Stimulated activated CD4-positive, alpha-beta T cell treated with anti-CD3 and anti-CD28 coated beads, Interleukin-2, amount 100 ng/mL, for 48 hours (primary cell): ENCODE measurements around the gene PTPRO.

Experiments
- DNase-seq, 2 donors: peaks; one replicate each; pipeline ENCODE4 v3.0.0-alpha.2; 2020

PTPRO gene

DNA sequence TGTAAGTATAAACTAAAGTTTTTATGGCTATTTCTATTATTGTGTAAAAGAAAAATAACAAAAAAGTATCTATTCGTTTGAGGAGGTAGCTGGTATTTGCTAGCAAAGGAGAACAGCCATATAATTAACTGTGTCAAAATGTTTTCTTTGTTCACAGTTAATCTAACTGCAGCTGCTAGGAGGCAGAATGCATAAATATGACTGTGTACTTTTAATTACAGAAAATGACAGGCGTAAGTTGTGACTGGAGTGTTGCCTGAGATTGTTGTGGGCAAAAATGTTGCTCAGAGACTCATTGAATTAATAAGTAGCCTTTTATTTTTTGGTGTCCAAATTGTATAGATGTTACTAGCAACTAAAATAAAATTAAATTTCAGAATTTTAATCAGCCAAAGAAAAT lies 33.5 kb downstream of the PTPRO start:
- DNase-seq: no peak

GRCh38 chr12:15356951-15357364 lies 34.6 kb downstream of the PTPRO start:
- DNase-seq: no peak

- no peak for DNase-seq
Measured at GRCh38 chr12:15364221-15365160, 42.2 kb downstream of the PTPRO start.

DNA sequence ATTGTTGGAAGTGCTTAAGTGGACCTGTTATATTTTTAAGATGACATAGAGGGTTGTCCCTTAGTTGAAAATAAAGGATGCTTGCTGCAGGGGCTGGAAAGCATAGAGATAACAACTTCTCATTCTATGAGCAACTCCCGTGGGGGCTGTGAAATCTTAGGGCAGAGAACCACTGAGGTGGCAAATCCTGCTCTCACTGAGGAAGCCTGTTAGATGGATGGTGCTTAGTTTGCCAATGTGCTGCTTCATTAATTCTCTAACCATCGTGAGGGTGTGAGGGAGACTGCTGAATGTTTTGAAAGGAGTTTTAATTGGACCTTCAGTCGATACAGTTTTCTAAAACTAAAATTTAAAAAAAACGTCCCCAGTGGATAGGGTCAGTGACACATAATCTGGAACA lies 46.5 kb downstream of the PTPRO start:
- DNase-seq: no peak

GRCh38 chr12:15372352-15372751 lies 50.0 kb downstream of the PTPRO start:
- DNase-seq: no peak

GRCh38 chr12:15387772-15388171 lies 65.5 kb downstream of the PTPRO start:
- no peak for DNase-seq

DNA sequence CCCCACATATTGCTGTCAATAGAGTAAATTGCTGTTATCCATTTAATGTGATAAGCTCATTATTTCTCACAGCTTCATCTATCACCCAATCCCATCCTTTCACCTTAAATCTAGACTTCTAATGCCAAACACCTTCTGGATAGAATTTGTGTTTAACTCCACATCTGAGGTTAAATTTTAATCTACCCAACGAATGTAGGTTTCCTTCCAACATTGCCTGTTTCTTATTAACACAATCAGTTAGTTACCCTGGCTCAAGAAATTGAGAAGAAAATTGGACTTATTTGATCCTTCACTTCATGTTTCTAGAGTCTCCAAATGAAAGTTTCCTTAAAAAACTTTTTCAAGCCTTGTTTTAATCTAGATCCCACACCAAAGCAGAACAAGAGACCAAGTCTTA lies 67.3 kb downstream of the PTPRO start:
- DNase-seq: no peak

DNA sequence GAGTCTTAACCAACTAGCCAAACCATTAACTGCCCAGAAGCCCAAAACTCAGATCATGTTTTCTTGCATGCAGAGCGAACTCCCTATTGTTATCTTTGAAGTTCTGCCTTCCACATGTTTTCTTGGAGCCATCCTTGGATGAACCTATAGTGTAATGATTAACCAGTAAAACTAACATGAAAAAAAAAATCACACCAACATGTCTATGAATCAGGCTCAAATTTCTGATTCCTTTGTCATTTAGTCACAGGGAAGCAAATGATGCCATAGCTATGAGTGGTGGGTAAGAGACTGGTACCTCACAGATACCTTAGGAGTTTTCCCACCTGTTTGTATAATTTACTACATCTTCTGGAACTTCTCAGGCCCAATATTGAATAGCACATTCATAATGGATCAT lies 70.7 kb downstream of the PTPRO start:
- no peak for DNase-seq

- no peak for DNase-seq
Measured at GRCh38 chr12:15393995-15394394, 71.7 kb downstream of the PTPRO start.

- DNase-seq: no peak
Measured at GRCh38 chr12:15404485-15404884, 82.2 kb downstream of the PTPRO start.

DNA sequence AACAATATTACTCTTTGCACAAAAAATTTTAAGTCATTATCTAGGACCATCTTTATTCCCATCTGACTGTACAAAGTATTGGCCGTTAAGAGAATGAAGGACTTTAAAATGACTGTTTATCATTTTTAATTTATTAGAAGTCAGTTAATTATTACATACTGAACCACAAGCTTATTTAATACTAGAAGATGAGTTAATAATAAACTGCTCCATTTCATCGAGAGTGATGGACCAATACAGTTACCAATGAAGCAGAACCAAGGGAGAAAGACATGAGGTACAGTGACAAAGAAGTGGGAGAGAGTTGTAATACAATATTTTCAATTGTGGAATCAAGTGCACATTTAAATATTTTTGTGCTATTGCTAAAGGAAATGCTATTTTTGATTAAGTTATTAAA lies 83.3 kb downstream of the PTPRO start:
- DNase-seq: no peak

DNA sequence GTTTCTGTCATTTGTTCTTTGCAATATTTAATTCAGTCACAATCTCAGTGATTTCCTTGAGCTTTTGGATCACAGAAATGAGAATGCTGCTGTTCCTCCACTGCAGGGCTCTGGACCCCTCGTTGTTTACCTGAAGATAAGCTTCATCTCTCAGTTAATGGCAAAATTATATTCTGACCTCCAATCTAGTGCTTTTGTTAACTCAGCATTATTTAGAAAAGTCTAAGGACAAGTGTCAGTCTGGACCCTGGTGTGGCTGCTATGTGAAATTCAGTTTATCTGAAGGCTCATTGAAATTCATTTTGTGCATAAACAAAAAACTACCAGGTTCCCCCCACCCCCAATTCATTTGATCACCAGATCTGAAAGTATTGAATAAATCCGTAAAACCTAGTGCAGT lies 84.7 kb downstream of the PTPRO start:
- no peak for DNase-seq

DNA sequence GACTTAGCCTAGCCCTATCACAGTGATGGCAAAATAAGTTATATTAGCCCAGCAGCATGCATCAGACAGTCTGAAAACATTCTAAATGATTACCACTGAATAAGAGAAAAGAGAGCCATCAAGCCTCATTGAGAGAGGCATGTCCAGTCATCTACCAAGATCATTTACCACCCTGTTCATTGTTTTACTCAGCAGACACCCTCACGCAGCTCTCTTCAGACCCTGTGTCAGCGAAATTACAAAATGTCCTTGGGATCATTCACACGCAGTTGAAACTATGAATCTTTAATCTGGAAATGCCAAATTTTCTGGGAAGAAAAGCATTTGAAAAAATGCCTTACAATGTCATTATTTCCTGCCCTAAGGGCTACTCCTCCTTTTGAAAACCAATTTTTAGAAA lies 89.5 kb downstream of the PTPRO start:
- no peak for DNase-seq

DNA sequence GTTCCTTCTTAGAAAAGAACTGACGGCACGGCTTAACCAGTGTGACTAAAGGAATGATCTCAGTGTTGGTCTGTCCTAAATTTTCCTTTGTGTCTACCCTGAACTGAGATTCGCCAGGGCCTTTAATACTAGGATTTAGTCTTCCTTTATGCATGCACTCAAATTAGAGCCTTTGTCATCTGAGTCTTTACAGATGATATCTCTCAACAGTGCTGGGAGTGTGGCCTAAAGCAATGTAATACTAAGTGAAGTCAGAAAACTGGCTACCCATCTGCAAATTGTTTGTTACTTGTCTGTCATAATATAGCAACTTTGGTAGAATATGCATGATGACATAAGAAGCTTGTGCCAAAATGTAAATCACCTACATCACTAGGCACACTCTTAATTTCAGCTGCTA lies 95.4 kb downstream of the PTPRO start:
- DNase-seq: no peak

DNA sequence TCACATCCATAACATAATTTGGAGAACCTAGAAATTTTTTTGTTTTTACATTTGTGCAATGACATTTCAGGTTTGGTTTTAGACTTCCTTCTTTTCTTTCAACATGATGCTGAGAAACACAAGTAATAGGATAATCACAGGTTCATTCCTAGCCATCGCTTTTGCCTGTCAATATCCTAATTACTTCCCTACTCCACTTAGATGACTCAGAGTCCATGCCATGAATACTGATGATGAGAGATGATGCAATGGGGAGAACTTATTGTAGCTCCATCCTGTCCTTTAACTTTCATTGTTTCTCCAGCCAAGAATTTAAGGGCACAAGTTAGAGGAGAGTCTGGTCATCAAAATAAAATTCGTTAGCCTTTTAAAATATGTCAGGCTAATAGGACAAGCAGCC lies 101.3 kb downstream of the PTPRO start:
- no peak for DNase-seq

DNA sequence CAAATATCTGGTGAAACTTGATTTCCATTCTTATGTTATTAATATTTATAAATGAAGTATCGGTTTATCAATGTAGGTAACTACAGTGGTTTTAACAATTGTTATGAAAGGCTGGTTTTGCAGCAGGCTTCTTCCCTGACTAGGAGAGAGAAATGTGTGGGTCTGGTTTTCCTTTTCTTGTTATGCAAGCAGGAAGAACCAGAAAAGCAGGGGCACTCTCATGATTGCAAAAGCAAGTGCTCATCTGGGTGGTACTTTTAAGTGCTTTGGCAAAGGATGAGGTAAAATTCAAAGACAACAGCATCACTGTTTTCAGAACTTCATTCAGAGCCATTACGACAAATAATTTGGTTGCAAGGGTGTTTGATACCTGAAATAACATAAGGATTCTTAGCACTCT lies 105.6 kb downstream of the PTPRO start:
- DNase-seq: no peak

DNA sequence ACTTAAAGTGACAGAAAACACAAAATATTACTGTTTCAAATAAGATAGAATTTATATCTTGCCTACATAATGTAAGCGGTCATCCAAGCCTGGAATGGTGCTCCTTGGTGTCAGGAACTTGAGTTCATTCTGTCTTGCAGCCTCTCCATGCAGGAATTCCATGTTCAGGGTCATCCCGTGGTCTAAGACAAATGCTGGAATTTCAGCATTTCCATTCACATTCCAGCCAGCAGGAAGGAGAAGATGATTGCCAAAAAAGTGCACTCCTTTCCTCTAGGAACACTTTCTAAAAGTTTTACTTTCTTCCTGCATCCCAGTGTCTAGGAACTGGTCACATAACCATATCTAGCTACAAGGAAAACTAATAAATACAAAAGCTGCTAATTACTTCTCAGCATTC lies 106.3 kb downstream of the PTPRO start:
- no peak for DNase-seq

DNA sequence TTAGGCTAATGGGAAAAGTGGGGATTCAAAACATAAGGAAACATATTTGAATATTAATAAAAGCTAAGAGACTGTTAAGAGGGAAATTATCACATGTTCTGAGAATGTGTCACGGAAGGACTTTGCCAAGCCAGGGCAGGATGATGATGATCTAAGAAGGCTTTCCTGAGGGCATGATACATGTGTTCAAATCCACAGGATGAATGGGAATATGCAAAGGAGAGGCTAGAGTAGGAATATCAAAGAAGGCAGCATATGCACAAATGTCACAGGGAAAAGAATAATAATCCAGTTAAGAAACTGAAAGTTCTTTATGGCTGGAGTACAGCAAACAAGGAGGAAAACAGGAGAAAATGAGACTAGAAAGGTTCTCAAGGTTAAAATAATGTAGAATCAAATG lies 107.0 kb downstream of the PTPRO start:
- no peak for DNase-seq

GRCh38 chr12:15435597-15435996 lies 113.3 kb downstream of the PTPRO start:
- no peak for DNase-seq

DNA sequence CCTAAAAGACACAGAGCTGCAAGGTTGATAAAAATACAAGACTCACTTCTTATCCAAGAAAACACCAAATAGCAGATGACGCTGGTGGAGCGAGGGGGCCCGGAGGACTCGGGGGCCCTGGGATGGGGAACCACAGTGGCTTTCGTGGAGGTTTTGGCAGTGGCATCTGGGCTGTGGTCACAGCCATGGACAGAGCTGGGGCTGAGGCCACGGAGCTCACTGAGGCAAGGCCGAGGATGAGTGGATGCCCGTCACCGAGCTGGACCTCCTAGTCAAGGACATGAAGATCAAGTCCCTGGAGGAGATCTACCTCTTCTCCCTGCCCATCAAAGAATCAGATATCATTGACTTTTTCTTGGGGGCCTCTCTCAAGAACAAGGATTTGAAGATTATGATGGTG lies 117.2 kb downstream of the PTPRO start:
- no peak for DNase-seq

DNA sequence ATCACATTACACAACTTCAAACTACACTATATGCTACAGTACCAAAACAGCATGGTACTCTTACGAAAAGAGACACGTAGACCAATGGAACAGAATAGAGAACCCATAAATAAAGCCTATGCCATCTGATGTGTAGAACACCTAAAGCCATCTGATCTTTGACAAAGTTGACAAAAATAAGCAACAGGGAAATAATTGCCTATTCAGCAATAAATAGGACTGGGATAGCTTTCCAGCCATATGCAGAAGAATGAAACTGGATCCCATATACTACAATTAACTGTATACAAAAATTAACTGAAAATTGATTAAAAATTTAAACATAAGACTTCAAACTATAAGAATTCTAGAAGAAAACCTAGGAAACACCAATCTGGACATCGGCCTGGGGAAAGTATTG lies 120.7 kb downstream of the PTPRO start:
- no peak for DNase-seq

- DNase-seq: no peak
Measured at GRCh38 chr12:15443611-15444010, 121.3 kb downstream of the PTPRO start.

GRCh38 chr12:15444523-15444922 lies 122.2 kb downstream of the PTPRO start:
- no peak for DNase-seq

- no peak for DNase-seq
Measured at GRCh38 chr12:15446807-15447206, 124.5 kb downstream of the PTPRO start.

- no peak for DNase-seq
Measured at GRCh38 chr12:15453613-15454012, 131.3 kb downstream of the PTPRO start.
